GM23248 (cell line): ENCODE data around the gene CCR8.

Experiments used
- EZH2 ChIP-seq: fragments of 200-600 bp; sonication (generic); IDR thresholded peaks from 2 replicates; pipeline ENCODE4 v1.6.1; 2018; ENCODE audit warnings: antibody characterized with exemption, mild to moderate bottlenecking; ENCODE audit not compliant: insufficient read depth, poor library complexity, severe bottlenecking
- EZH2phosphoT487 ChIP-seq: fragments of 200-600 bp; sonication (generic); IDR thresholded peaks from 2 replicates; pipeline ENCODE4 v1.6.1; 2018; ENCODE audit warnings: antibody characterized with exemption, moderate library complexity, mild to moderate bottlenecking, low read depth; ENCODE audit not compliant: insufficient read depth

DNA sequence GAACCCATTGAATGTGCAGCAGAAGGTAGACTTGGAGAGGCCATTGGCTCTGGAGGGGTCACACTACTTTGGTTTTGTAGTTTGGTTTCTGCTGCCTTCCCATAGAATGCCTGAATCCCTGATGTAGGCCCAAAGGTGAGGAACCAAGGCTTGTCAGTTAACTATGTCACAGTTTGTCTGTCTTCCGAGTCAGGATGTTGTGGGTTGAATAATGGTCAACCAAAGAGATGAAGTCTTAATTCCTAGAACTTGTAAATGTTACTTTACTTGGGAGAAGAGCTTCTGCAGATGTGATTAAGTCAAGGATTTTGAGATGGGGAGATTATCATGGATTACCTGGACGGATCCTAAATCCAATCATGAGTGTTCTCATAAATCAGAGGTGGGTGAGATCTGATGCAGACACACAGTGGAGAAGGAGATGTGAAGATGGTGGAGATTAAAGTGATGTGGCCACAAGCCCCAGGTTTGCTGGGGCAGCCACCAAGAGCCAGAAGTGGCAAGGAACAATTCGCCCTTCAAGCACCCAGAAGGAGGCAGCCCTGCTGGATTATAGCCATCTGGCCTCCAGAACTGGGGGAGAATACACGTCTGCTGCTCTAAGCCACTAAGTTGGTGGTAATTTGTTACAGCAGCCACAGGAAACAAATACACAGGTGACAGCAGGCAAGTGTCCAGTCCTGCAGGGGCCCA lies 2.3 kb upstream of the CCR8 start:
- no peak for TF ChIP-seq EZH2
- TF ChIP-seq EZH2phosphoT487: no peak
